GM23248 (cell line): Measurements from ENCODE around the gene PHRF1. TPM values are rescaled to one million over a fixed set of nuclear protein-coding genes. Genes with fewer than 3 reads are reported as not detected.

ENCODE experiments used
- DNase-seq: peaks from one replicate; pipeline ENCODE4 v3.0.0-alpha.2; 2015
- H2AFZ ChIP-seq: fragments of 200-600 bp; sonication (generic); 2 replicates; pipeline ENCODE4 v1.6.1; 2016; ENCODE audit warnings: antibody characterized with exemption
- H3F3A ChIP-seq: fragments of 200-600 bp; sonication (generic); 2 replicates; pipeline ENCODE4 v1.6.1; 2016; ENCODE audit warnings: mild to moderate bottlenecking, antibody characterized with exemption, mixed run types; ENCODE audit not compliant: insufficient read depth
- H3K27ac ChIP-seq: fragments of 200-600 bp; sonication (generic); 2 replicates; pipeline ENCODE4 v1.5.1; 2016; ENCODE audit warnings: mild to moderate bottlenecking
- H3K27me3 ChIP-seq: fragments of 200-600 bp; sonication (generic); replicated peaks from 2 replicates; pipeline ENCODE4 v1.6.1; 2016; ENCODE audit warnings: mild to moderate bottlenecking; ENCODE audit not compliant: insufficient read depth
- H3K36me3 ChIP-seq: fragments of 200-600 bp; sonication (generic); 2 replicates; pipeline ENCODE4 v1.6.1; 2016; ENCODE audit warnings: low read depth, mild to moderate bottlenecking
- H3K4me1 ChIP-seq: fragments of 200-600 bp; sonication (generic); 2 replicates; pipeline ENCODE4 v1.6.1; 2016; ENCODE audit warnings: mild to moderate bottlenecking; ENCODE audit not compliant: insufficient read depth
- H3K4me2 ChIP-seq: fragments of 200-600 bp; sonication (generic); one replicate; pipeline ENCODE4 v1.6.1; 2016; ENCODE audit warnings: mild to moderate bottlenecking; ENCODE audit not compliant: unreplicated experiment
- H3K4me3 ChIP-seq: fragments of 200-600 bp; sonication (generic); 2 replicates; pipeline ENCODE4 v1.5.1; 2016; ENCODE audit warnings: mild to moderate bottlenecking
- H3K79me2 ChIP-seq: fragments of 200-600 bp; sonication (generic); 2 replicates; pipeline ENCODE4 v1.6.1; 2016; ENCODE audit warnings: mild to moderate bottlenecking; ENCODE audit not compliant: insufficient read depth
- H3K9ac ChIP-seq: fragments of 200-600 bp; sonication (generic); 2 replicates; pipeline ENCODE4 v1.6.1; 2016; ENCODE audit warnings: mild to moderate bottlenecking
- H3K9me2 ChIP-seq: fragments of 200-600 bp; sonication (generic); 2 replicates; pipeline ENCODE4 v1.6.1; 2016; ENCODE audit warnings: mixed run types, mild to moderate bottlenecking, moderate library complexity; ENCODE audit not compliant: insufficient read depth
- H3K9me3 ChIP-seq: fragments of 200-600 bp; sonication (generic); one replicate; pipeline ENCODE4 v1.6.1; 2017; ENCODE audit warnings: low read depth
- H4K20me1 ChIP-seq: fragments of 200-600 bp; sonication (generic); 2 replicates; pipeline ENCODE4 v1.6.0; 2016; ENCODE audit not compliant: insufficient read depth
- EZH2 ChIP-seq: fragments of 200-600 bp; sonication (generic); IDR thresholded peaks from 2 replicates; pipeline ENCODE4 v1.6.1; 2018; ENCODE audit warnings: antibody characterized with exemption, mild to moderate bottlenecking; ENCODE audit not compliant: insufficient read depth, poor library complexity, severe bottlenecking
- EZH2phosphoT487 ChIP-seq: fragments of 200-600 bp; sonication (generic); IDR thresholded peaks from 2 replicates; pipeline ENCODE4 v1.6.1; 2018; ENCODE audit warnings: antibody characterized with exemption, moderate library complexity, mild to moderate bottlenecking, low read depth; ENCODE audit not compliant: insufficient read depth
- WGBS, 2 experiments: methylation state at CpG; one replicate each; pipeline ENCODE4 v1.1.6; 2015 to 2017; ENCODE audit warnings: low lambda C conversion rate in 2 of 2, low coverage in 1 of 2; ENCODE audit errors: missing lambda C conversion rate in 2 of 2; 5-methylcytosine and 5-hydroxymethylcytosine counted together
- in situ Hi-C: fragments of 300-500 bp; cut with MboI; formaldehyde crosslinking; loops from 2 replicates; pipeline ENCODE4 v1.15.0; 2020
- polyA plus RNA-seq: library from polyadenylated mRNA; unstranded; fragments of >200 nt; fragmentation: Nextera tagmentation; extraction: Ambion mirVana; gene quantifications from 2 replicates; pipeline ENCODE4 v1.2.1, GENCODE V29; 2016
- total RNA-seq: library from RNA; depleted of rRNA; stranded (reverse); fragments of >200 nt; shearing (Covaris generic); gene quantifications from 2 replicates; pipeline ENCODE4 v1.2.3, GENCODE V29; 2014

Gene PHRF1
- total and polyA plus RNA-seq, 2 experiments from 2014 or later: 10.9 to 27.7 TPM

- DNase-seq: no peak
- in situ Hi-C loops: no loop called here
- H3K9ac ChIP-seq: no peak overlapping the region
- H3F3A ChIP-seq: no peaks in the 10 kb centered on the region
- no peak overlapping the region for H3K27ac ChIP-seq
- H3K27me3 ChIP-seq: peaks cover 12% of the 10 kb centered on the region
- no peak overlapping the region for H2AFZ ChIP-seq
- TF ChIP-seq EZH2 (no peak), EZH2phosphoT487 (0 out of 2 replicates have a peak, but pooled peaks have one; percentile 25)
- no peak overlapping the region for H3K4me2 ChIP-seq
- no peaks in the 10 kb centered on the region for H3K9me2 ChIP-seq
- H3K9me3 ChIP-seq: no peaks in the 10 kb centered on the region
- no peaks in the 10 kb centered on the region for H3K4me1 ChIP-seq
- H3K79me2 ChIP-seq: no peaks in the 10 kb centered on the region
- WGBS, 2 experiments: 44 to 47% methylated on average over 21 to 22 of the region's 22 CpGs
- H3K4me3 ChIP-seq: no peak overlapping the region
- H3K36me3 ChIP-seq: no peaks in the 10 kb centered on the region
- no peaks in the 10 kb centered on the region for H4K20me1 ChIP-seq
Observed at GRCh38 chr11:556662-557256, 19.5 kb upstream of the PHRF1 start.

- no peaks in the 10 kb centered on the region for H3K9me3 ChIP-seq
- no peaks in the 10 kb centered on the region for H3K36me3 ChIP-seq
- 71 to 77% methylated on average over 20 to 22 of the region's 24 CpGs for WGBS, 2 experiments
- TF ChIP-seq EZH2: no peak
- no peak for TF ChIP-seq EZH2phosphoT487
- H3K4me3 ChIP-seq: no peak overlapping the region
- in situ Hi-C loops: no loop called here
- no peak for DNase-seq
- H3K27ac ChIP-seq: no peak overlapping the region
- no peaks in the 10 kb centered on the region for H3K4me1 ChIP-seq
- no peaks in the 10 kb centered on the region for H3F3A ChIP-seq
- H3K27me3 ChIP-seq: peaks cover 12% of the 10 kb centered on the region
- H3K9ac ChIP-seq: no peak overlapping the region
- H3K9me2 ChIP-seq: no peaks in the 10 kb centered on the region
- H2AFZ ChIP-seq: no peak overlapping the region
- H4K20me1 ChIP-seq: no peaks in the 10 kb centered on the region
- H3K79me2 ChIP-seq: no peaks in the 10 kb centered on the region
- no peak overlapping the region for H3K4me2 ChIP-seq
Observed at GRCh38 chr11:557328-558132, 18.7 kb upstream of the PHRF1 start.

GRCh38 chr11:558503-558902, 17.8 kb upstream of the PHRF1 start:
- no peaks in the 10 kb centered on the region for H3F3A ChIP-seq
- no peak overlapping the region for H3K27ac ChIP-seq
- no peak for DNase-seq
- H2AFZ ChIP-seq: no peak overlapping the region
- H3K9ac ChIP-seq: no peak overlapping the region
- no peak overlapping the region for H3K4me3 ChIP-seq
- H3K36me3 ChIP-seq: no peaks in the 10 kb centered on the region
- H3K4me2 ChIP-seq: no peak overlapping the region
- 72 to 73% methylated on average over 16 to 20 of the region's 20 CpGs for WGBS, 2 experiments
- no peaks in the 10 kb centered on the region for H3K9me3 ChIP-seq
- no peaks in the 10 kb centered on the region for H3K4me1 ChIP-seq
- H3K27me3 ChIP-seq: peaks cover 12% of the 10 kb centered on the region
- H3K79me2 ChIP-seq: no peaks in the 10 kb centered on the region
- no peaks in the 10 kb centered on the region for H4K20me1 ChIP-seq
- TF ChIP-seq EZH2phosphoT487: no peak
- TF ChIP-seq EZH2: no peak
- no peaks in the 10 kb centered on the region for H3K9me2 ChIP-seq
- in situ Hi-C loops: no loop called here

- no peak overlapping the region for H3K9ac ChIP-seq
- in situ Hi-C loops: no loop called here
- H3K4me1 ChIP-seq: no peaks in the 10 kb centered on the region
- 44 to 54% methylated on average over 15 of the region's 15 CpGs for WGBS, 2 experiments
- no peaks in the 10 kb centered on the region for H3K9me3 ChIP-seq
- H3K36me3 ChIP-seq: no peaks in the 10 kb centered on the region
- no peak overlapping the region for H3K4me3 ChIP-seq
- no peak overlapping the region for H3K4me2 ChIP-seq
- no peaks in the 10 kb centered on the region for H3K9me2 ChIP-seq
- no peaks in the 10 kb centered on the region for H3F3A ChIP-seq
- TF ChIP-seq EZH2 (no peak), EZH2phosphoT487 (no peak)
- H3K27me3 ChIP-seq: peaks cover 12% of the 10 kb centered on the region
- DNase-seq: no peak
- no peaks in the 10 kb centered on the region for H3K79me2 ChIP-seq
- no peak overlapping the region for H3K27ac ChIP-seq
- H2AFZ ChIP-seq: no peak overlapping the region
- H4K20me1 ChIP-seq: no peaks in the 10 kb centered on the region
Observed at GRCh38 chr11:559020-559620, 17.1 kb upstream of the PHRF1 start.
